ENCODE data around the gene TSPAN9. TPM values are rescaled to one million over a fixed set of nuclear protein-coding genes. Genes with fewer than 3 reads are reported as not detected.

TSPAN9 gene
- total RNA-seq, 2 donors from 2014 or later = 41.9 to 50.0 TPM

DNA sequence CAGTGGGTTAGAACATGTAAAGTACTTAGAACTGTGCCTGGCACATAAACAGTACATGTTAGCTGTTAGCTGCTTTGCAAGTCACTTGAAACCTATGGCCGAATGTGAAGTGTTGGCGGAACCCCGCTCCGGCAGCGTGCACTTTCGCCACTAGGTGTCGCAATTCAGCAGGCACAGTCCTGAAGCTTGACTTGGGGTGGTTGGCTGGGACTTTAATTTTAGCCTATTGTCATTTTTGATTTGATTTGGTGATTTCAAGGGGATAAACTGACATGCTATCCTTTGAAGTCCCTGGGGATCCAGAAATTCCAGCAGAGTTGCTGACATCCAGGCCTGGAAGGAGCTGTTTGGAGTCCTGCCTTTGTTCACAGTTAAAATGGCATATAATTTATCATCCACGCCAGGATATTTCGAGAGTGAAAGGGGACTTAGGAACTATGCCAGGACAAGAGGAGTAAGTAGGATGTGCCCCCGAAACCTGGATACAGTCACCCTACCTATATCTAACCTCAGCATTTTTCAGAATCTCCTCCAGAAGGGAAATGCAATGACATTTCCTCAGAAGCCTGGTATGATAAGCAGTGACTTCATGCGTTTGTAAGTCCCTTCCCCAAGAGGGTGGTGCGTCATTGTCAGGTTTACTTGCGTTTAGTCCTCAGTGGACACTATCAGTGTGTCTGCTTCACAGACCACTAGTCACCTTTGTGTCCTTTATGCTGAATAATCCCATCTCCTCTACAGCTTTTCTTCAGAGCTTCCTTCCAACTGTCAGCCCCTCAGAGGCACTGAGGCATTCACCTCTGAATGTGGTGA, 3.5 kb upstream of the TSPAN9 start:
- peaks cover 4% of the 10 kb centered on the region for H3K4me1 ChIP-seq (replicated peaks)
- TF ChIP-seq, protein P1, sequence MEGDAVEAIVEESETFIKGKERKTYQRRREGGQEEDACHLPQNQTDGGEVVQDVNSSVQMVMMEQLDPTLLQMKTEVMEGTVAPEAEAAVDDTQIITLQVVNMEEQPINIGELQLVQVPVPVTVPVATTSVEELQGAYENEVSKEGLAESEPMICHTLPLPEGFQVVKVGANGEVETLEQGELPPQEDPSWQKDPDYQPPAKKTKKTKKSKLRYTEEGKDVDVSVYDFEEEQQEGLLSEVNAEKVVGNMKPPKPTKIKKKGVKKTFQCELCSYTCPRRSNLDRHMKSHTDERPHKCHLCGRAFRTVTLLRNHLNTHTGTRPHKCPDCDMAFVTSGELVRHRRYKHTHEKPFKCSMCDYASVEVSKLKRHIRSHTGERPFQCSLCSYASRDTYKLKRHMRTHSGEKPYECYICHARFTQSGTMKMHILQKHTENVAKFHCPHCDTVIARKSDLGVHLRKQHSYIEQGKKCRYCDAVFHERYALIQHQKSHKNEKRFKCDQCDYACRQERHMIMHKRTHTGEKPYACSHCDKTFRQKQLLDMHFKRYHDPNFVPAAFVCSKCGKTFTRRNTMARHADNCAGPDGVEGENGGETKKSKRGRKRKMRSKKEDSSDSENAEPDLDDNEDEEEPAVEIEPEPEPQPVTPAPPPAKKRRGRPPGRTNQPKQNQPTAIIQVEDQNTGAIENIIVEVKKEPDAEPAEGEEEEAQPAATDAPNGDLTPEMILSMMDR (IDR thresholded peaks at IDR 0.05) = peak; percentile 94 to 98 (median 96)
- peak; percentile 75 for TF ChIP-seq POLR2AphosphoS5 (IDR thresholded peaks at IDR 0.05)
- TF ChIP-seq POLR2A (IDR thresholded peaks at IDR 0.05) = no peak
- no peak overlapping the region for H3K27ac ChIP-seq
- 13% methylated on average over 13 of the region's 13 CpGs for WGBS
- H3K9me3 ChIP-seq = no peaks in the 10 kb centered on the region
- no peaks in the 10 kb centered on the region for H3K36me3 ChIP-seq
- peak; percentile 84 for DNase-seq (ENCODE audit: low spot score)
- no peak overlapping the region for H3K4me3 ChIP-seq
- H3K27me3 ChIP-seq (replicated peaks; ENCODE audit: insufficient read depth) = no peaks in the 10 kb centered on the region
- intact Hi-C loops (cut with DNase I) = loop anchor here (2.0 kb wide), 1 partner anchor 203 kb away; no protein-coding TSS in a partner anchor

DNA sequence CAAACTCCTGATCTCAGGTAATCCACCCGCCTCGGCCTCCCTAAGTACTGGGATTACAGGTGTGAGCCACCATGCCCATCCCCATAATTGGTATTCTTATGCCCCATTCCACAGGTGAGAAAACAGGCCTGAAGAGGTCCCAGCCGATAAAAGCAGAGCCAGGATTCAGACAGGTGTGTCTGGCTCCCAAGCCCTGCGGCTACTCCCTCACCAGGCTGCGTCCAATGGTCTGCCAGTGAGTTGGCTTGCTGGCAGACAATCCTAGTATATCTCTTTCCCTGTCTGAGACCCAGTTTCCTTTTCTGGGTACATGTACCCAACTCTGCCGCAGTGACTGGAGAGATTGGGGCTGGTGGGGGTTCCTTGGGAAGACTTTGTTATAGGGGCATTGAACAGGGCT, 1.9 kb upstream of the TSPAN9 start:
- Histone ChIP-seq H3K4me3 (no peak overlapping the region), H3K27ac (no peak overlapping the region)

DNA sequence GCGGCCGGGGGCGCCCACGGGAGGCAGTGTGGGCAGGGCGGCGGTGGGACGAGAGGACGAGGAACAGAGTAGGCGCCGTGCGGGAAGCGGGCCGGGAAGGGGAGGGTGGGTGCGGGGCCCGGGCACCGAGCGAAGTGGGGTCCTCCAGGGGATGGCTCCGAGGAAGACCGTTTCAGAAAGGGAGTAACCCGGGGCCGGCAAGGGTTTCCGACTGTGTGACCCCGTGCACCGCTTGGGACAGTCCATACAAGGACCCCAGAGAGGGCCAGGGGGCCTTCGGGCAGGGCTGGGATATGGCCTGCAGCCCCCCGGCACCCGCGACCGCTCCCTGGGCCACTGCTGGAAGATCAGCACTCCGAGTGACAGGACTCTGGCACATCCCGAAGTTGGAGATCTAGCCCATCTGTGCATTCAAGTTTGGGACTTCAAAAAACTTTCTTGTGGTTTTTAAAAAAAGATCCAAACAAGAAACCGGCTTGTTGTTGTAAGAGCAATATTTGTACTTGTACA, 448 bp downstream of the TSPAN9 start:
- no peaks in the 10 kb centered on the region for H3K27me3 ChIP-seq (replicated peaks; ENCODE audit: insufficient read depth)
- H3K4me3 ChIP-seq = peak overlapping the region; percentile 93 to 95
- no peaks in the 10 kb centered on the region for H3K36me3 ChIP-seq
- H3K9me3 ChIP-seq = no peaks in the 10 kb centered on the region
- no peaks in the 10 kb centered on the region for H3K4me1 ChIP-seq (replicated peaks)
- peak; percentile 31 for DNase-seq (ENCODE audit: low spot score)
- TF ChIP-seq POLR2A (IDR thresholded peaks at IDR 0.05) = no peak
- TF ChIP-seq, protein P1 (IDR thresholded peaks at IDR 0.05) = no peak
- TF ChIP-seq POLR2AphosphoS5 (IDR thresholded peaks at IDR 0.05) = peak; percentile 22
- WGBS = 3% methylated on average over 23 of the region's 32 CpGs
- intact Hi-C loops (cut with DNase I) = loop anchor here (5.0 kb wide), 2 partner anchors 45 to 125 kb away; no protein-coding TSS in a partner anchor
- peak overlapping the region; percentile 89 to 91 for H3K27ac ChIP-seq

More for the DNA sequence above, 1.9 kb upstream of the TSPAN9 start:
- Histone ChIP-seq H3K27me3 (replicated peaks; ENCODE audit: insufficient read depth) (no peaks in the 10 kb centered on the region), H3K36me3 (no peaks in the 10 kb centered on the region), H3K9me3 (no peaks in the 10 kb centered on the region), H3K4me1 (replicated peaks) (peaks cover 3% of the 10 kb centered on the region)
- TF ChIP-seq POLR2AphosphoS5 (IDR thresholded peaks at IDR 0.05) (no peak), POLR2A (IDR thresholded peaks at IDR 0.05) (no peak)
- TF ChIP-seq, protein P1 (IDR thresholded peaks at IDR 0.05) = no peak
- intact Hi-C loops (cut with DNase I) = loop anchor here (5.0 kb wide), 2 partner anchors 47 to 127 kb away; no protein-coding TSS in a partner anchor
- 92% methylated on average over 6 of the region's 6 CpGs for WGBS
- DNase-seq (ENCODE audit: low spot score) = no peak

DNA sequence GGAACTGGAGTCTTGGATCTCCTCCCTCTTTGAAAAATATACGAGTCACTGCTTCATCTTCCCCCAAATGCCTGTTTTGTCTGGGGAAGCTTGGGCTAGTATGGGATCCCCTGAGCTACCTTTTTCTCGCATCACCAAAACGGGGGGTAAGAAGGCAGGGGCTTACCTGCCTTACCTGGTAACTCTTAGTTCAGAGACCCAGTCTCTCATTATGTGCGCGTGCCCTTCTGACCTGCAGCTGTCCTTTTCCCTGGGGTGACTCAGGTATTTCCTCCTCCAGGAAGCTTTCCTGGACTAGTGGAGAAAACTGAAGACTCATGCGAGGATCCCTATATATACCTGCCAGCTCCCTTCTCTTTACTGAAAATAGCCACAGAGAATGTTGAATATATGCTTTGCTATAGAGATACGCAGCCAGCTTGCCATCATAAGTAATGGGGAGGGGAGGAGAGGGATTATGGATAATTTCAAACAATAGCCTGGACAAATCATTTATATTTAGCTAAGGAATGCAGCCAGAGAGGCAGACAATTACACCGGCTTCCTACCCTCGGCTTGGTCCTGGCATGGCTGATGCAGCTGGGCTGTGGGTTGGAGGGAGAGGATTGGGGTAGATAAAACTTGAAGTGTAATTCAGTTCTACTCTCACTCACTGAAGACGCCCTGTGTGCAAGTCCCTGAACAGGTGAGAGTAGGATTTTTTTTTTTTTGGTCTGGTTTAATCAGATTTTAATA, 1.1 kb downstream of the TSPAN9 start:
- H3K4me3 ChIP-seq = peak overlapping the region; percentile 93 to 95
- H3K27me3 ChIP-seq (replicated peaks; ENCODE audit: insufficient read depth) = no peaks in the 10 kb centered on the region
- no peak for DNase-seq (ENCODE audit: low spot score)
- WGBS = 39% methylated on average over 10 of the region's 10 CpGs
- no peaks in the 10 kb centered on the region for H3K9me3 ChIP-seq
- intact Hi-C loops (cut with DNase I) = loop anchor here (5.0 kb wide), 2 partner anchors 44 to 124 kb away; no protein-coding TSS in a partner anchor
- H3K36me3 ChIP-seq = no peaks in the 10 kb centered on the region
- no peaks in the 10 kb centered on the region for H3K4me1 ChIP-seq (replicated peaks)
- H3K27ac ChIP-seq = peak overlapping the region; percentile 89 to 91
- TF ChIP-seq, protein P1 (IDR thresholded peaks at IDR 0.05) = no peak
- no peak for TF ChIP-seq POLR2AphosphoS5 (IDR thresholded peaks at IDR 0.05)
- TF ChIP-seq POLR2A (IDR thresholded peaks at IDR 0.05) = no peak
